HCT116 (cell line): ENCODE data around the gene ACTR8. TPM values are rescaled to one million over a fixed set of nuclear protein-coding genes. Genes with fewer than 3 reads are reported as not detected.

ENCODE experiments used
- ATAC-seq: fragments of 200-7000 bp; cut with Tn5 transposase; 2 replicates; pipeline ENCODE4 v1.9.1; 2020; ENCODE audit warnings: mild to moderate bottlenecking, moderate library complexity
- BruUV-seq: library from RNA; stranded (reverse); fragments of 400-500 nt; replicated peaks from 2 replicates; lab custom pipeline; 2021; lab: Mats Ljungman, UMichigan
- CTCF ChIA-PET: fragments of 300-600 bp; sonication (Branson Sonifier 250); formaldehyde crosslinking; loops from one replicate; lab custom pipeline; 2021; ENCODE audit warnings: antibody characterized with exemption; lab: Charles Lee
- POLR2A ChIA-PET: fragments of 300-600, 350-600 bp; sonication (Branson Sonifier 250); formaldehyde crosslinking; loops from one replicate; lab custom pipeline; 2021; ENCODE audit warnings: antibody characterized with exemption; lab: Charles Lee
- RAD21 ChIA-PET, 2 experiments: fragments of 300-600 bp; sonication (Branson Sonifier 250); formaldehyde crosslinking; loops; one replicate each; lab custom pipeline; 2023; ENCODE audit warnings: low total read pairs in 2 of 2; ENCODE audit not compliant: uncharacterized antibody in 2 of 2, unreplicated experiment in 2 of 2, low non-redundant PET in 1 of 2; lab: Charles Lee
- DNase-seq: peaks from one replicate; pipeline ENCODE4 v3.0.0-alpha.2; 2010; ENCODE audit warnings: low read depth, low spot score
- H2AFZ ChIP-seq: fragments of 200-600 bp; shearing (Covaris generic), sonication (generic); 2 replicates; pipeline ENCODE4 v1.6.1; 2017; ENCODE audit warnings: low read depth, mixed run types, mixed read lengths, antibody characterized with exemption, low read length; ENCODE audit not compliant: poor library complexity, severe bottlenecking
- H3K27ac ChIP-seq: 2 replicates; pipeline ENCODE4 v1.5.1; 2012; ENCODE audit warnings: low read depth, low read length
- H3K27me3 ChIP-seq: fragments of 200-600 bp; sonication (generic); 2 replicates; pipeline ENCODE4 v1.6.1; 2016; ENCODE audit warnings: mixed run types, low read length, mixed read lengths; ENCODE audit not compliant: insufficient read depth
- H3K36me3 ChIP-seq, 2 experiments: fragments of 200-500 bp in 1 of 2; fragments of 200-600 bp in 1 of 2; sonication (Bioruptor generic) in 1 of 2; sonication (generic) in 1 of 2; 2 replicates each; pipeline versions ENCODE4 v1.5.1 to v1.6.1; 2014 to 2016; ENCODE audit warnings: low read length in 2 of 2, inconsistent platforms in 1 of 2, mixed read lengths in 1 of 2, mixed run types in 1 of 2; ENCODE audit not compliant: insufficient read depth in 2 of 2, control insufficient read depth in 1 of 2
- H3K4me1 ChIP-seq, 2 experiments: fragments of 200-600 bp in 1 of 2; sonication (generic) in 1 of 2; 2 replicates each; pipeline versions ENCODE4 v1.5.1 to v1.6.1; 2012 to 2017; ENCODE audit warnings: low read length in 2 of 2, inconsistent platforms in 1 of 2, mild to moderate bottlenecking in 1 of 2, mixed read lengths in 1 of 2, mixed run types in 1 of 2, moderate library complexity in 1 of 2; ENCODE audit not compliant: insufficient read depth in 2 of 2, control insufficient read depth in 1 of 2
- H3K4me2 ChIP-seq: fragments of 200-600 bp; sonication (generic); 2 replicates; pipeline ENCODE4 v1.6.1; 2017; ENCODE audit warnings: mixed run types, low read length, mixed read lengths
- H3K4me3 ChIP-seq, 2 experiments: fragments of 200-600 bp in 1 of 2; sonication (generic) in 1 of 2; replicated peaks in 1 of 2; 2 replicates each; pipeline ENCODE4 v1.5.1; 2011 to 2016; ENCODE audit warnings: low read length in 2 of 2, control low read depth in 1 of 2, low read depth in 1 of 2, mild to moderate bottlenecking in 1 of 2, mixed read lengths in 1 of 2, mixed run types in 1 of 2
- H3K79me2 ChIP-seq: fragments of 200-600 bp; sonication (generic); 2 replicates; pipeline ENCODE4 v1.6.1; 2017; ENCODE audit warnings: mild to moderate bottlenecking, mixed run types, low read length, moderate library complexity, mixed read lengths; ENCODE audit not compliant: insufficient read depth
- H3K9ac ChIP-seq: fragments of 200-600 bp; sonication (generic); 2 replicates; pipeline ENCODE4 v1.6.1; 2016; ENCODE audit warnings: low read length, mixed read lengths
- H3K9me2 ChIP-seq: fragments of 200-600 bp; sonication (generic), shearing (Covaris generic); 2 replicates; pipeline ENCODE4 v1.6.1; 2017; ENCODE audit warnings: mixed run types, mild to moderate bottlenecking, moderate library complexity; ENCODE audit not compliant: insufficient read depth
- H3K9me3 ChIP-seq, 2 experiments: fragments of 200-500 bp in 1 of 2; fragments of 200-600 bp in 1 of 2; sonication (Bioruptor generic) in 1 of 2; sonication (generic) in 1 of 2; 2 replicates each; pipeline ENCODE4 v1.6.1; 2014 to 2017; ENCODE audit warnings: low read length in 2 of 2, mixed read lengths in 2 of 2, inconsistent platforms in 1 of 2, low read depth in 1 of 2, mild to moderate bottlenecking in 1 of 2, mixed run types in 1 of 2, moderate library complexity in 1 of 2; ENCODE audit not compliant: control insufficient read depth in 1 of 2, insufficient read depth in 1 of 2
- H4K20me1 ChIP-seq: fragments of 200-600 bp; sonication (generic), shearing (Covaris generic); 2 replicates; pipeline ENCODE4 v1.6.1; 2017; ENCODE audit warnings: mixed run types, mild to moderate bottlenecking, moderate library complexity; ENCODE audit not compliant: insufficient read depth
- ATF3 ChIP-seq: IDR thresholded peaks from 2 replicates; pipeline ENCODE4 v1.6.1; 2012
- CEBPB ChIP-seq: IDR thresholded peaks from 2 replicates; pipeline ENCODE4 v1.6.1; 2012; ENCODE audit warnings: low read depth
- EGR1 ChIP-seq: IDR thresholded peaks from 2 replicates; pipeline ENCODE4 v1.6.1; 2012; ENCODE audit warnings: low read depth
- EZH2phosphoT487 ChIP-seq: fragments of 200-600 bp; IDR thresholded peaks from 2 replicates; pipeline ENCODE4 v1.6.1; 2018; ENCODE audit warnings: antibody characterized with exemption, borderline replicate concordance
- FOSL1 ChIP-seq: IDR thresholded peaks from 2 replicates; pipeline ENCODE4 v1.6.1; 2012; ENCODE audit warnings: low read depth
- POLR2AphosphoS5 ChIP-seq: IDR thresholded peaks from 2 replicates; pipeline ENCODE4 v1.6.1; 2011; ENCODE audit warnings: mild to moderate bottlenecking, low read depth, low read length, moderate library complexity
- REST ChIP-seq: IDR thresholded peaks from 2 replicates; pipeline ENCODE4 v1.6.1; 2012; ENCODE audit warnings: low read depth
- SP1 ChIP-seq: IDR thresholded peaks from 2 replicates; pipeline ENCODE4 v1.6.1; 2012; ENCODE audit warnings: low read depth
- SRF ChIP-seq: IDR thresholded peaks from 2 replicates; pipeline ENCODE4 v1.6.1; 2012; ENCODE audit warnings: low read depth
- TCF7L2 ChIP-seq: IDR thresholded peaks from 2 replicates; pipeline ENCODE4 v1.7.0; 2011; ENCODE audit warnings: borderline replicate concordance, inconsistent platforms; ENCODE audit not compliant: insufficient read depth, insufficient read length; ENCODE audit errors: extremely low read depth
- ZBTB33 ChIP-seq: IDR thresholded peaks from 2 replicates; pipeline ENCODE4 v1.6.1; 2011; ENCODE audit warnings: mild to moderate bottlenecking, low read length, moderate library complexity; ENCODE audit not compliant: insufficient replicate concordance; ENCODE audit errors: extremely low read depth
- intact Hi-C: fragments of 100-400 bp; cut with micrococcal nuclease; formaldehyde crosslinking; loops from 2 replicates; pipeline ENCODE4 v1.10.0; 2022
- total RNA-seq: library from RNA; stranded (reverse); gene quantifications from one replicate; pipeline ENCODE4 v1.2.1, GENCODE V29; 2021; ENCODE audit not compliant: unreplicated experiment

Gene ACTR8
- total RNA-seq, 1 experiment from 2014 or later = 25.5 TPM

- Histone ChIP-seq H3K27me3 (no peaks in the 10 kb centered on the region), H3K4me2 (no peak overlapping the region), H3K9ac (no peak overlapping the region), H3K27ac (no peak overlapping the region), H2AFZ (no peak overlapping the region), H3K79me2 (no peaks in the 10 kb centered on the region), H4K20me1 (no peaks in the 10 kb centered on the region), H3K36me3 (no peaks in the 10 kb centered on the region; a peak in 1 of 4 replicates), H3K4me3 (no peak overlapping the region), H3K4me1 (no peaks in the 10 kb centered on the region), H3K9me3 (no peaks in the 10 kb centered on the region), H3K9me2 (no peaks in the 10 kb centered on the region)
- intact Hi-C loops = no loop called here
- ChIA-PET CTCF (no interaction called here), RAD21 (no interaction called here), POLR2A (no interaction called here)
- no peak for ATAC-seq
- DNase-seq = no peak
- TF ChIP-seq FOSL1 = no peak
- no TSS peak for BruUV-seq
These were observed 62.6 kb downstream of the ACTR8 start for GRCh38 chr3:53819163-53819868.

GRCh38 chr3:53818221-53819162, 63.5 kb downstream of the ACTR8 start:
- Histone ChIP-seq H3K9me2 (no peaks in the 10 kb centered on the region), H2AFZ (no peak overlapping the region), H3K4me1 (no peaks in the 10 kb centered on the region), H3K4me2 (no peak overlapping the region), H3K9ac (no peak overlapping the region), H3K9me3 (no peaks in the 10 kb centered on the region), H3K79me2 (no peaks in the 10 kb centered on the region), H3K4me3 (no peak overlapping the region), H3K36me3 (no peaks in the 10 kb centered on the region; a peak in 1 of 4 replicates), H3K27me3 (no peaks in the 10 kb centered on the region), H4K20me1 (no peaks in the 10 kb centered on the region), H3K27ac (no peak overlapping the region)
- POLR2A ChIA-PET = no interaction called here
- DNase-seq (no peak), ATAC-seq (no peak)
- intact Hi-C loops = no loop called here
- BruUV-seq = no TSS peak
- CTCF ChIA-PET = no interaction called here
- RAD21 ChIA-PET = no interaction called here
- TF ChIP-seq CEBPB = no peak
- TF ChIP-seq REST = no peak
- TF ChIP-seq SRF = no peak
- TF ChIP-seq POLR2AphosphoS5 = no peak
- TF ChIP-seq ATF3 = no peak
- no peak for TF ChIP-seq EGR1
- no peak for TF ChIP-seq TCF7L2
- no peak for TF ChIP-seq EZH2phosphoT487
- TF ChIP-seq FOSL1 = no peak
- no peak for TF ChIP-seq SP1
- TF ChIP-seq ZBTB33 = no peak
